IMR-90 (cell line): ENCODE results near the gene GBE1. TPM values are rescaled to one million over a fixed set of nuclear protein-coding genes. Genes with fewer than 3 reads are reported as not detected.

Experiments used
- ATAC-seq: fragments of 200-7000 bp; cut with Tn5 transposase; 2 replicates; pipeline ENCODE4 v1.9.1; 2020; ENCODE audit warnings: low read depth, mild to moderate bottlenecking, moderate library complexity
- BruUV-seq: library from RNA; stranded (reverse); fragments of 400-500 nt; replicated peaks from 2 replicates; lab custom pipeline; 2021; lab: Mats Ljungman, UMichigan
- CTCF ChIA-PET: fragments of 300-600 bp; formaldehyde crosslinking; extraction: SDS; loops from one replicate; lab custom pipeline; 2021; ENCODE audit warnings: antibody characterized with exemption; lab: Yijun Ruan, JAX
- POLR2A ChIA-PET: fragments of 300-600 bp; sonication (Branson Sonifier 250); formaldehyde crosslinking; loops from one replicate; lab custom pipeline; 2022; ENCODE audit warnings: antibody characterized with exemption; ENCODE audit not compliant: unreplicated experiment; lab: Charles Lee
- DNase-seq: peaks from one replicate; pipeline ENCODE4 v3.0.0; 2013
- H2AFZ ChIP-seq: replicated peaks from 2 replicates; pipeline ENCODE3; 2013; ENCODE audit warnings: low read length, mild to moderate bottlenecking; ENCODE audit not compliant: poor library complexity
- H2AK5ac ChIP-seq: 2 replicates; pipeline ENCODE4 v1.6.1; 2013; ENCODE audit warnings: low read depth, low read length, inconsistent platforms
- H2AK9ac ChIP-seq: replicated peaks from 2 replicates; pipeline ENCODE3; 2013; ENCODE audit warnings: mild to moderate bottlenecking, low read depth, low read length, moderate library complexity; ENCODE audit not compliant: poor library complexity
- H2BK120ac ChIP-seq: 2 replicates; pipeline ENCODE4 v1.6.1; 2013; ENCODE audit warnings: low read depth, low read length, inconsistent platforms
- H2BK15ac ChIP-seq: 3 replicates; pipeline ENCODE4 v1.6.1; 2013; ENCODE audit warnings: low read depth, low read length, inconsistent platforms
- H2BK20ac ChIP-seq: 2 replicates; pipeline ENCODE4 v1.6.1; 2013; ENCODE audit warnings: low read depth, mild to moderate bottlenecking, inconsistent platforms, low read length, moderate library complexity
- H2BK5ac ChIP-seq: 2 replicates; pipeline ENCODE4 v1.6.1; 2013; ENCODE audit warnings: mild to moderate bottlenecking, low read depth, low read length, inconsistent platforms; ENCODE audit not compliant: poor library complexity, severe bottlenecking
- H3K14ac ChIP-seq: replicated peaks from 2 replicates; pipeline ENCODE4 v1.6.1; 2013; ENCODE audit warnings: low read depth, low read length, inconsistent platforms
- H3K18ac ChIP-seq: 2 replicates; pipeline ENCODE4 v1.6.1; 2013; ENCODE audit warnings: low read depth, low read length, control low read depth
- H3K23ac ChIP-seq: 2 replicates; pipeline ENCODE4 v1.6.1; 2013; ENCODE audit warnings: low read depth, low read length, inconsistent platforms
- H3K27ac ChIP-seq: 2 replicates; pipeline ENCODE4 v1.5.1; 2013; ENCODE audit warnings: mild to moderate bottlenecking, control low read depth, low read length; ENCODE audit not compliant: insufficient read depth
- H3K27me3 ChIP-seq: 2 replicates; pipeline ENCODE4 v1.6.1; 2013; ENCODE audit warnings: low read length; ENCODE audit not compliant: control insufficient read depth, insufficient read depth
- H3K36me3 ChIP-seq: 2 replicates; pipeline ENCODE4 v1.6.1; 2013; ENCODE audit warnings: low read length, mixed read lengths; ENCODE audit not compliant: control insufficient read depth, insufficient read depth
- H3K4ac ChIP-seq: 2 replicates; pipeline ENCODE4 v1.6.1; 2013; ENCODE audit warnings: low read depth, low read length, inconsistent platforms
- H3K4me1 ChIP-seq: 2 replicates; pipeline ENCODE4 v1.6.1; 2013; ENCODE audit warnings: low read length, mixed read lengths; ENCODE audit not compliant: control insufficient read depth, insufficient read depth
- H3K4me2 ChIP-seq: 2 replicates; pipeline ENCODE4 v1.6.1; 2013; ENCODE audit warnings: low read depth, mild to moderate bottlenecking, control low read depth, low read length, moderate library complexity
- H3K4me3 ChIP-seq: 2 replicates; pipeline ENCODE4 v1.5.1; 2013; ENCODE audit warnings: low read depth, mild to moderate bottlenecking, control low read depth, low read length, moderate library complexity; ENCODE audit not compliant: insufficient read depth
- H3K56ac ChIP-seq: 2 replicates; pipeline ENCODE4 v1.6.1; 2013; ENCODE audit warnings: low read length, inconsistent platforms; ENCODE audit not compliant: insufficient read depth; ENCODE audit errors: extremely low read depth
- H3K79me1 ChIP-seq, 2 experiments: 2 replicates each; pipeline ENCODE4 v1.6.1; 2013; ENCODE audit warnings: low read length in 2 of 2, inconsistent platforms in 1 of 2, low read depth in 1 of 2
- H3K9ac ChIP-seq: 2 replicates; pipeline ENCODE4 v1.6.1; 2013; ENCODE audit warnings: low read depth, low read length, control low read depth
- H3K9me1 ChIP-seq: 2 replicates; pipeline ENCODE4 v1.6.1; 2013; ENCODE audit warnings: low read length, inconsistent platforms; ENCODE audit not compliant: insufficient read depth
- H3K9me3 ChIP-seq: 2 replicates; pipeline ENCODE4 v1.6.1; 2013; ENCODE audit warnings: low read length; ENCODE audit not compliant: control insufficient read depth, insufficient read depth
- H4K20me1 ChIP-seq: 2 replicates; pipeline ENCODE4 v1.6.1; 2013; ENCODE audit warnings: low read length, inconsistent platforms; ENCODE audit not compliant: insufficient read depth
- H4K5ac ChIP-seq: 2 replicates; pipeline ENCODE4 v1.6.1; 2013; ENCODE audit warnings: mild to moderate bottlenecking, low read depth, low read length, control low read depth
- H4K8ac ChIP-seq, 2 experiments: 2 replicates each; pipeline ENCODE4 v1.6.1; 2013; ENCODE audit warnings: low read depth in 2 of 2, low read length in 2 of 2, control low read depth in 1 of 2, inconsistent platforms in 1 of 2
- H4K91ac ChIP-seq: 2 replicates; pipeline ENCODE4 v1.6.1; 2013; ENCODE audit warnings: low read depth, low read length, inconsistent platforms; ENCODE audit not compliant: insufficient read depth
- BHLHE40 ChIP-seq: fragments of 150-350 bp; IDR thresholded peaks from 2 replicates; pipeline ENCODE4 v1.6.1; 2016; ENCODE audit warnings: mild to moderate bottlenecking, low read depth, low read length
- CEBPB ChIP-seq: IDR thresholded peaks from 2 replicates; pipeline ENCODE4 v1.6.1; 2012; ENCODE audit warnings: low read depth, low read length, improper control_type of control experiment
- CHD1 ChIP-seq: IDR thresholded peaks from 2 replicates; pipeline ENCODE4 v1.6.1; 2012; ENCODE audit warnings: low read depth, low read length, improper control_type of control experiment
- CTCF ChIP-seq: conservative IDR thresholded peaks from 2 replicates; pipeline ENCODE4 v1.5.1; 2012; ENCODE audit warnings: mild to moderate bottlenecking, low read depth, low read length, improper control_type of control experiment
- FOS ChIP-seq: fragments of 150-350 bp; IDR thresholded peaks from 2 replicates; pipeline ENCODE4 v1.6.1; 2016; ENCODE audit warnings: low read depth, low read length
- MAFK ChIP-seq: IDR thresholded peaks from 2 replicates; pipeline ENCODE4 v1.6.1; 2012; ENCODE audit warnings: low read depth, low read length, improper control_type of control experiment
- MAZ ChIP-seq: IDR thresholded peaks from 2 replicates; pipeline ENCODE4 v1.6.1; 2012; ENCODE audit warnings: low read depth, mild to moderate bottlenecking, low read length, improper control_type of control experiment, moderate library complexity, borderline replicate concordance
- MXI1 ChIP-seq: IDR thresholded peaks from 2 replicates; pipeline ENCODE4 v1.6.1; 2012; ENCODE audit warnings: low read depth, mild to moderate bottlenecking, low read length, moderate library complexity, borderline replicate concordance
- NFE2L2 ChIP-seq: fragments of 150-350 bp; IDR thresholded peaks from 2 replicates; pipeline ENCODE4 v1.6.1; 2016; ENCODE audit warnings: low read depth, mild to moderate bottlenecking, low read length
- POLR2A ChIP-seq: IDR thresholded peaks from 2 replicates; pipeline ENCODE4 v1.6.1; 2012; ENCODE audit warnings: mild to moderate bottlenecking, low read depth, low read length
- RAD21 ChIP-seq: IDR thresholded peaks from 2 replicates; pipeline ENCODE4 v1.6.1; 2012; ENCODE audit warnings: low read length, improper control_type of control experiment
- RCOR1 ChIP-seq: IDR thresholded peaks from 2 replicates; pipeline ENCODE4 v1.6.1; 2012; ENCODE audit warnings: mild to moderate bottlenecking, low read length, improper control_type of control experiment; ENCODE audit not compliant: insufficient replicate concordance
- RFX5 ChIP-seq: IDR thresholded peaks from 2 replicates; pipeline ENCODE4 v1.8.0; 2012; ENCODE audit warnings: low read depth, mild to moderate bottlenecking, low read length, moderate library complexity
- SMC3 ChIP-seq: fragments of 150-350 bp; IDR thresholded peaks from 2 replicates; pipeline ENCODE4 v1.6.1; 2016; ENCODE audit warnings: low read depth, mild to moderate bottlenecking, antibody characterized with exemption, low read length, moderate library complexity
- WGBS, 2 experiments: methylation state at CpG; one replicate each; pipeline versions ENCODE4 v1.1.5 to v1.1.7; 2013; ENCODE audit warnings: missing lambda C conversion rate in 2 of 2; ENCODE audit not compliant: insufficient read length in 1 of 2; ENCODE audit errors: extremely low coverage in 2 of 2; 5-methylcytosine and 5-hydroxymethylcytosine counted together
- dilution Hi-C: fragments of 300-500 bp; cut with HindIII; formaldehyde crosslinking; loops from one replicate; pipeline ENCODE4 v1.14.3; 2018; ENCODE audit warnings: low sequenced_read_pairs; ENCODE audit not compliant: unreplicated experiment
- in situ Hi-C: fragments of 300-500 bp; cut with MboI; formaldehyde crosslinking; loops from 3 replicates; pipeline ENCODE4 v1.14.3; 2019; ENCODE audit warnings: low sequenced_read_pairs, inconsistent platforms, mixed read lengths
- intact Hi-C: fragments of 100-400 bp; cut with micrococcal nuclease; formaldehyde crosslinking; loops from 2 replicates; pipeline ENCODE4 v1.10.0; 2022
- polyA plus RNA-seq, 3 experiments: library from polyadenylated mRNA; depleted of rRNA; stranded (reverse); fragments of >200 nt; gene quantifications; 2 replicates each; pipeline ENCODE4 v1.2.3, GENCODE V29; 2012; ENCODE audit warnings: low replicate concordance in 1 of 3
- total RNA-seq: library from RNA; depleted of rRNA; stranded (reverse); fragments of >200 nt; gene quantifications from 2 replicates; pipeline ENCODE4 v1.2.3, GENCODE V29; 2012
- TF ChIP-seq, protein P1 (sequence below): fragments of 150-350 bp; IDR thresholded peaks from 2 replicates; pipeline ENCODE4 v1.6.1; 2016; ENCODE audit warnings: low read depth, mild to moderate bottlenecking, low read length, moderate library complexity, borderline replicate concordance
- TF ChIP-seq, protein P2 (sequence below): fragments of 150-350 bp; IDR thresholded peaks from 2 replicates; pipeline ENCODE4 v1.6.1; 2017; ENCODE audit warnings: mild to moderate bottlenecking, antibody characterized with exemption, low read length, low read depth

GBE1 gene
- total and polyA plus RNA-seq, 2 of the 4 experiments (the other 2 are of a cell fraction) = 36.7 to 90.3 TPM

GRCh38 chr3:81695302-81695701 is 66.1 kb downstream of the GBE1 start:
- H3K27ac ChIP-seq = no peak overlapping the region
- no peak overlapping the region for H2BK15ac ChIP-seq
- H3K9ac ChIP-seq = no peak overlapping the region
- ATAC-seq (no peak), DNase-seq (no peak)
- no peak overlapping the region for H2BK120ac ChIP-seq
- no peaks in the 10 kb centered on the region for H3K27me3 ChIP-seq
- ChIA-PET CTCF (interaction anchor here (0.6 kb wide), 1 partner anchor 27 kb away, joined by 3 read pairs; no protein-coding TSS in a partner anchor), POLR2A (no interaction called here)
- peaks cover 8% of the 10 kb centered on the region for H3K36me3 ChIP-seq
- peak overlapping the region; percentile 23 for H2BK5ac ChIP-seq
- no peak overlapping the region for H3K4me3 ChIP-seq
- H3K9me1 ChIP-seq = no peaks in the 10 kb centered on the region; the same call in 1 of the 2 replicates
- no CpG with 5 or more reads among the region's 2 CpGs for WGBS, 2 experiments
- no peak overlapping the region for H3K56ac ChIP-seq
- H4K20me1 ChIP-seq = no peaks in the 10 kb centered on the region
- H3K4me2 ChIP-seq = no peak overlapping the region
- in situ Hi-C loops = no loop called here
- intact Hi-C loops = no loop called here
- BruUV-seq = no TSS peak
- no peak overlapping the region for H4K5ac ChIP-seq
- H3K9me3 ChIP-seq = no peaks in the 10 kb centered on the region
- no peak overlapping the region for H3K14ac ChIP-seq
- TF ChIP-seq, protein P1, sequence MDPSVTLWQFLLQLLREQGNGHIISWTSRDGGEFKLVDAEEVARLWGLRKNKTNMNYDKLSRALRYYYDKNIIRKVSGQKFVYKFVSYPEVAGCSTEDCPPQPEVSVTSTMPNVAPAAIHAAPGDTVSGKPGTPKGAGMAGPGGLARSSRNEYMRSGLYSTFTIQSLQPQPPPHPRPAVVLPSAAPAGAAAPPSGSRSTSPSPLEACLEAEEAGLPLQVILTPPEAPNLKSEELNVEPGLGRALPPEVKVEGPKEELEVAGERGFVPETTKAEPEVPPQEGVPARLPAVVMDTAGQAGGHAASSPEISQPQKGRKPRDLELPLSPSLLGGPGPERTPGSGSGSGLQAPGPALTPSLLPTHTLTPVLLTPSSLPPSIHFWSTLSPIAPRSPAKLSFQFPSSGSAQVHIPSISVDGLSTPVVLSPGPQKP = no peak
- TF ChIP-seq, protein P2, sequence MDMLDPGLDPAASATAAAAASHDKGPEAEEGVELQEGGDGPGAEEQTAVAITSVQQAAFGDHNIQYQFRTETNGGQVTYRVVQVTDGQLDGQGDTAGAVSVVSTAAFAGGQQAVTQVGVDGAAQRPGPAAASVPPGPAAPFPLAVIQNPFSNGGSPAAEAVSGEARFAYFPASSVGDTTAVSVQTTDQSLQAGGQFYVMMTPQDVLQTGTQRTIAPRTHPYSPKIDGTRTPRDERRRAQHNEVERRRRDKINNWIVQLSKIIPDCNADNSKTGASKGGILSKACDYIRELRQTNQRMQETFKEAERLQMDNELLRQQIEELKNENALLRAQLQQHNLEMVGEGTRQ = no peak
- no peak for TF ChIP-seq MAZ
- TF ChIP-seq NFE2L2 = no peak
- no peak for TF ChIP-seq MAFK
- TF ChIP-seq SMC3 = no peak
- TF ChIP-seq RAD21 = no peak
- no peak for TF ChIP-seq RFX5
- no peak for TF ChIP-seq BHLHE40
- no peak for TF ChIP-seq CTCF
- TF ChIP-seq MXI1 = no peak
- TF ChIP-seq FOS = no peak
- TF ChIP-seq RCOR1 = no peak
- no peak for TF ChIP-seq CHD1
- TF ChIP-seq POLR2A = no peak
- no peak for TF ChIP-seq CEBPB
- no peak overlapping the region for H4K91ac ChIP-seq
- no peak overlapping the region for H3K4ac ChIP-seq
- H3K23ac ChIP-seq = no peak overlapping the region
- H3K18ac ChIP-seq = no peak overlapping the region
- H4K8ac ChIP-seq = no peak overlapping the region
- no peak overlapping the region for H2AFZ ChIP-seq
- no peak overlapping the region for H2BK20ac ChIP-seq
- dilution Hi-C loops = no loop called here
- H2AK9ac ChIP-seq = no peak overlapping the region
- no peak overlapping the region for H2AK5ac ChIP-seq
- H3K79me1 ChIP-seq = peaks cover 36 to 37% of the 10 kb centered on the region in 2 experiments
- no peaks in the 10 kb centered on the region; the same call in 1 of the 2 replicates for H3K4me1 ChIP-seq
